Measurements from ENCODE around the gene SHROOM1. TPM values are rescaled to one million over a fixed set of nuclear protein-coding genes. Genes with fewer than 3 reads are reported as not detected.

SHROOM1 gene
- polyA plus RNA-seq, 1 donor from 2014 or later: 1.8 TPM

GRCh38 chr5:132877466-132877865 is 47.0 kb upstream of the SHROOM1 start:
- Histone ChIP-seq H3K36me3 (ENCODE audit: insufficient read depth, low read length) (peaks cover 7% of the 10 kb centered on the region), H2AFZ (ENCODE audit: low read depth, low read length) (no peak overlapping the region), H3K27me3 (ENCODE audit: insufficient read depth, low read depth, low read length) (no peaks in the 10 kb centered on the region), H3K79me2 (replicated peaks; ENCODE audit: insufficient read depth, low read length) (peaks cover 3% of the 10 kb centered on the region), H3K9me3 (ENCODE audit: low read length) (no peaks in the 10 kb centered on the region), H3F3A (ENCODE audit: insufficient read depth, low read length, poor library complexity, severe bottlenecking) (no peaks in the 10 kb centered on the region), H3K9me2 (ENCODE audit: insufficient read depth, low read length) (no peaks in the 10 kb centered on the region), H4K20me1 (ENCODE audit: insufficient read depth) (no peaks in the 10 kb centered on the region), H3K9ac (ENCODE audit: low read length) (no peak overlapping the region), H3K4me3 (ENCODE audit: low read length) (no peak overlapping the region), H3K4me2 (ENCODE audit: low read length) (no peak overlapping the region), H3K27ac (ENCODE audit: low read length) (no peak overlapping the region)
- TF ChIP-seq TAF1 (IDR thresholded peaks at IDR 0.05; ENCODE audit: low read depth): no peak
- no peak for TF ChIP-seq POLR2AphosphoS5 (IDR thresholded peaks at IDR 0.05)
- no peak for TF ChIP-seq REST (IDR thresholded peaks at IDR 0.05; ENCODE audit: borderline replicate concordance)
- TF ChIP-seq EZH2 (IDR thresholded peaks at IDR 0.05; ENCODE audit: borderline replicate concordance, insufficient read depth, low read length, poor library complexity, severe bottlenecking): no peak
- TF ChIP-seq SMC3 (conservative IDR thresholded peaks at IDR 0.05; ENCODE audit: poor library complexity): no peak
- TF ChIP-seq EP300 (conservative IDR thresholded peaks at IDR 0.05; ENCODE audit: poor library complexity, severe bottlenecking): no peak

GRCh38 chr5:132876020-132876759 is 45.7 kb upstream of the SHROOM1 start:
- Histone ChIP-seq H3K27ac (ENCODE audit: low read length) (no peak overlapping the region), H3K36me3 (ENCODE audit: insufficient read depth, low read length) (peaks cover 7% of the 10 kb centered on the region), H3K4me2 (ENCODE audit: low read length) (no peak overlapping the region), H3K79me2 (replicated peaks; ENCODE audit: insufficient read depth, low read length) (peaks cover 3% of the 10 kb centered on the region), H2AFZ (ENCODE audit: low read depth, low read length) (no peak overlapping the region), H3K4me3 (ENCODE audit: low read length) (no peak overlapping the region), H3F3A (ENCODE audit: insufficient read depth, low read length, poor library complexity, severe bottlenecking) (no peaks in the 10 kb centered on the region), H3K9me3 (ENCODE audit: low read length) (no peaks in the 10 kb centered on the region), H4K20me1 (ENCODE audit: insufficient read depth) (no peaks in the 10 kb centered on the region), H3K9me2 (ENCODE audit: insufficient read depth, low read length) (no peaks in the 10 kb centered on the region), H3K27me3 (ENCODE audit: insufficient read depth, low read depth, low read length) (no peaks in the 10 kb centered on the region), H3K9ac (ENCODE audit: low read length) (no peak overlapping the region)
- no peak for TF ChIP-seq REST (IDR thresholded peaks at IDR 0.05; ENCODE audit: borderline replicate concordance)
- no peak for TF ChIP-seq SMC3 (conservative IDR thresholded peaks at IDR 0.05; ENCODE audit: poor library complexity)
- no peak for TF ChIP-seq CTCF (IDR thresholded peaks at IDR 0.05; ENCODE audit: poor library complexity, severe bottlenecking)
- no peak for TF ChIP-seq POLR2AphosphoS5 (IDR thresholded peaks at IDR 0.05)
- no peak for TF ChIP-seq EZH2 (IDR thresholded peaks at IDR 0.05; ENCODE audit: borderline replicate concordance, insufficient read depth, low read length, poor library complexity, severe bottlenecking)
- TF ChIP-seq EP300 (conservative IDR thresholded peaks at IDR 0.05; ENCODE audit: poor library complexity, severe bottlenecking): no peak
- no peak for TF ChIP-seq RAD21 (conservative IDR thresholded peaks at IDR 0.05)
